Endometrial microvascular endothelial cells (primary cell): ENCODE data around the gene LRIG1. TPM values are rescaled to one million over a fixed set of nuclear protein-coding genes. Genes with fewer than 3 reads are reported as not detected.

ENCODE experiments used
- in situ Hi-C: cut with HindIII; loops from 2 replicates; pipeline ENCODE4 v1.10.0; 2017; ENCODE audit warnings: low sequenced_read_pairs, low pct_unique_long_range_greater_than_20kb; ENCODE audit errors: inconsistent ontology term
- total RNA-seq: library from RNA; depleted of rRNA; stranded (reverse); fragments of >200 nt; gene quantifications from one replicate; pipeline ENCODE4 v1.2.3, GENCODE V29; 2015; ENCODE audit errors: inconsistent ontology term

The LRIG1 gene
- total RNA-seq, 1 donor from 2014 or later: 8.3 TPM

- in situ Hi-C loops: no loop called here
Measured at GRCh38 chr3:66490984-66491383, 9.8 kb downstream of the LRIG1 start.

GRCh38 chr3:66490214-66490613 lies 10.6 kb downstream of the LRIG1 start:
- in situ Hi-C loops: no loop called here

DNA sequence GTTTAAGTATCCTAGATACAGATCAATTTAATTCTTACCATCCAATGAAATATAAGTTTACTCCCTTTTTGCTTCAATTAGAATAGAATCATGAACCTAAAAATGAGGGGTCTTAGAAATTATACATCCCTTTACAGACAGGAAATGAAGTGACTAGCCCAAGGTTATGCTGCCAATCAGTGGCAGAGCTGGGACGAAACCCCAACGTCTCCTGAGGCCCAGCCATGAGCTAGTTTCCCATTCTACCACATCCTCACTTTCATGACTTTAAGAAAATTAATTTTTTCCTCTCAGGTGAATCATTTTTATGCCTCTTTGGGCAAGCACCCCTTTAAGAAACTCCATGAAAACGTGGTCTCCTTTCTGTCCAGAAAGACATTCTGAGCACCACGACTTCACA lies 11.2 kb downstream of the LRIG1 start:
- in situ Hi-C loops: no loop called here

- in situ Hi-C loops: no loop called here
Measured at GRCh38 chr3:66489115-66489514, 11.7 kb downstream of the LRIG1 start.

- in situ Hi-C loops: no loop called here
Measured at GRCh38 chr3:66488492-66488891, 12.3 kb downstream of the LRIG1 start.

DNA sequence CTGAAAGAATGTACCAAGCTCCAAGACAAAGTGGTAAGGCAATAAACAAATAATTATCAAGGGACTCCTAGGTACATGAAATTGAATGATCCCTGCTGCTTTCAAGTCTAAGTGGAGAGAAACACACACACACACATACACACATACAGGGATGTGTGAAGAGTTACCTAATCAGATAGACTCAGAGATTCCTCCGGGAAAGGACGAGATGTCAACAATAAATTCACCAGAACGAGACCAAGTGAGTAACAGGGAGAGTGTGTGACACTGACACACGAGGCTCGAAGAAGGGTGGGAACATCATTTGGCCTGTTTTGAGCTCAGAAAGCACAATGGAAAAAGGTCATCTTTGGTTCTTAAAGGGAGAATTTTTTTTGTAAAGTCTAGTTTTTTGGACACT lies 13.4 kb downstream of the LRIG1 start:
- in situ Hi-C loops: no loop called here

- in situ Hi-C loops: no loop called here
Measured at GRCh38 chr3:66486646-66487045, 14.2 kb downstream of the LRIG1 start.

GRCh38 chr3:66486202-66486601 lies 14.6 kb downstream of the LRIG1 start:
- in situ Hi-C loops: no loop called here

DNA sequence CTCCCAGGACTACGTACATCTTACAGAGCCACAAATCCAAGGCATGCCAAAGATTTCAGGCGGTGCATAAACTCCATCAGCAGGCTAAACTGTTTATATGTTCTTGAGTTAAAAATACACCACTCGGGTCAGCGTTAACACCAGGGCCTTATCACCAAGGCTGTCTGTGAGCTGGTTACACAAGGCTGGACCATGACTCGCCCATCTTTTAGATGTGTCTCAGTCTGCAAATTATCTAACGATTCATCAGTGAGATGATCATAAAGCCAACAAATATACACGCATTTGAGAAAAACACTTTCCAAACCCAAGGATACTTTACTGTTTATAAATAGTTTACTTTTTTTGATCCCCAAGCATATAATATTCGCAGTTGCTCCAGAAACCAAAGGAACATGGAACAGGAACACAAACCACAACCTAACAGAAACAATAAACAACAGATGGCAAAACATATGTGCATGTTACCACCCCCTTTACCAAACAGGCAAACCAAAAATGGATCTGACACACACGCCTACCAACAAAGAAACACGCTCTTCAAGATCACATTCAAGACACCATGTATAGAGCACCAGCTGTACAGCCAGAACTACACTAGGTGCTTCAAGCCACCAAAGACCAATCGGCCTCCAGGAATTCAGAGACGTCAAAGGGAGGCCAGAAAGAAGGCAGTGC lies 15.4 kb downstream of the LRIG1 start:
- in situ Hi-C loops: no loop called here

DNA sequence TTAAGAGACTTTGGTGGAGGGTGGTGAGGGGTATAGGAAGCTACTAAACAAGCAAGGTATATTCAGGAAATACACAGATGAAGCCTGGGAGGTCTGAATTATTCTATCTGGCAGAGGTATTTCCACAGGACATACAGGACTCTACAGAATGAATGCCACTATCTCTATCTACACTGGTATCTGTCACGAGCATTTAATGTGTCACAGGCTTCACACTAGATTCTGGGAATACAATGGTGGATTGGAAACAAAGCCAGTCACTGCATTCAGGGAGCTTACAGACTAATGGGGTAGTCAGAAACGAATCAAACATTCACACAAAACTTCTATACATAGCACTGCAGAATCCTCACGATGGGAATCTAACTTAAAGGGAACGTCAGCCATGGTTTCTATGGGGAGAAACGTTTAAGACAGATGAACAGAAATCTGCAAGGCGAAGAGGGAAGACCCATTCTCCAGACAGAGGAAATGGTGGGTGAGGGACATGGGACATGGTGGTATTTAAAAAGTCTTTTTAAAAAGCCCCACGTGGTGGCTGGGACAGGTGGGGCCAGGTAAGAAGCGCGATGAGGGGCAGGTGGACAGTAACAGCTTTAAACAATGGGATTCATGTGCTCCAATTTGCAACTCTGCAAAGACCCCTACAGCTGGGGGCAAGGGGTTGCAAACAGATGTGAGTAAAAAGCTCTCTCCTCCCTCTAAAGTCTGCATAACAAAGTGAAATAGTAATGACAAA lies 16.5 kb downstream of the LRIG1 start:
- in situ Hi-C loops: no loop called here

DNA sequence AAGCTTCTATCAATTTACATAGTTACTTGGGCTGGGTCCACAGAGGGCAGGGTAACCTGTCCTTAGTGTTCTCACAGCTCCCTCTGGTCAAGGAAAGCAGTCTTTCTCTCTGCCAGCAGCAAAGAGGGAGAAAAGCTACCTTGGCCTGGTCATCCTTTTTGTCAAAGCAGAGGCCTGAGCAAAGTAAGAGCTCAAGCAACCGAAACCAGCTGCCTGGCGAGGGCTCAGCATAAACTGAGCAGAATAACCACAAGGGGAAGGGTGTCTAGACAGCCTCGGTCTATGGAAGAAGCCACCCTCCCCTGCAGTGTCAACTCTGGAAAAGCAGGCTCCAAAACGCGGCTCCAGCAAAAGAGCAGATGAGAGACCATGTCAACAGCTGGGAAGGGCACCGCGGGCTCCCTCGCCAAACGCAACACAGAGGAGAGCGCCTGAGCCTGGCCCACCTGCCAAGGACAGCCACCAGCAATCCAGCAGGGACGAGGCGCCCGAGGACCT lies 17.4 kb downstream of the LRIG1 start:
- in situ Hi-C loops: no loop called here

- in situ Hi-C loops: no loop called here
Measured at GRCh38 chr3:66483006-66483405, 17.8 kb downstream of the LRIG1 start.

GRCh38 chr3:66482018-66482404 lies 18.8 kb downstream of the LRIG1 start:
- in situ Hi-C loops: no loop called here

GRCh38 chr3:66481071-66482017 lies 19.5 kb downstream of the LRIG1 start:
- in situ Hi-C loops: no loop called here

- in situ Hi-C loops: no loop called here
Measured at GRCh38 chr3:66480666-66481065, 20.2 kb downstream of the LRIG1 start.

GRCh38 chr3:66479532-66479947 lies 21.3 kb downstream of the LRIG1 start:
- in situ Hi-C loops: no loop called here

DNA sequence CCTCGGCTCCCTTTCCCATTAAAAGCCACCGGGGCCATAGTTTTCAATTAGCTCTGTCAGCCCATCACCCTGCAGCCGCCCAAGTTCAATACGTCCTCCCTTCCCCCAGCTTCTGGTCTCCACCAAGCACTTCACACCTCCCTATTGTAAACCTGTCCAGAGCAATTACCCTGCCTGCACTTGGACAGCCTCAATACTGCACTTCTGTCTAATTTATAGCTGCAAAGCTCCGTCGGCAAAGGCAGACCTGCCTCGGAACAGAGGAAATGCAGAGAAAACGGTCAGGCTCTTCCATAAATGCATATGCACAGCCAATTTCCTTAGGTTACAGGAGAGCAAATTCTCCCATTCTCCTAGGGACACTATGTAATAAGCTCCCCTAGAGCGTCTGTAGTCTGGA lies 21.9 kb downstream of the LRIG1 start:
- in situ Hi-C loops: no loop called here

- in situ Hi-C loops: no loop called here
Measured at GRCh38 chr3:66477856-66478255, 23.0 kb downstream of the LRIG1 start.

DNA sequence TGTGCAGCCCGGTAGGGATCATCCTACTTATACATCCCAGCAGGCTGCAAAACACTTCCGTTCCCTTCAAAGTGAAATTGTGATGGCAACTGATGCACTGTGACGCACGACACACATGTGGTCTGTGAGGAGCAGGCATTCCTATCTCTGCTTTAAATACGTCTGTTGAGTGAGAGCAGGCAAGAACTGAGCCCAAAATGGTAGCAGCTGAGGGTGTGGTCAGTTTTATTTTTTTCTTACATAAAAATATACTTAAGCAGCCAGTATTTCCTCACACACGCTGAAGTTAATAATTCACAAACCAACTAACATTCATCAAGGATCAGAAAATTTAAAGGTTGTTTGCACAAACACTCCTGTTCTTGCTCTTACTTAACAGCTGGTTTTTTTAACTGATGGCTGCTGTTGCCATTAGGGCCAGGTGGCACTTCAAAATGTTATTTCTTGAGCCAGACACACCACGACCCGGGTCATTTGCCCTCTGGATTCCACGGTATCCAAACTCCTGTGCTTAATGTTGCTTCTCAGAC lies 23.9 kb downstream of the LRIG1 start:
- in situ Hi-C loops: no loop called here
